Activated naive CD8-positive, alpha-beta T cell treated with anti-CD3 and anti-CD28 coated beads, Interleukin-2, amount 10 ng/mL, durations not matched to agents 7 days and 5 days (primary cell): ENCODE results near the gene NUPR2. TPM values are rescaled to one million over a fixed set of nuclear protein-coding genes. Genes with fewer than 3 reads are reported as not detected.
"Not testable (repeated sequence)": the region's sequence is repeated elsewhere in the genome, so short reads cannot be mapped to it uniquely, and the experiment has no call there.

Experiments
- ATAC-seq: fragments of 150-1000 bp; cut with Tn5 transposase; one replicate; pipeline ENCODE4 v1.10.0; 2021; ENCODE audit warnings: low read depth, moderate library complexity
- POLR2A ChIA-PET: fragments of 350-600 bp; sonication (Branson Sonifier 250); formaldehyde crosslinking; loops from one replicate; lab custom pipeline; 2021; ENCODE audit warnings: antibody characterized with exemption; lab: Charles Lee
- DNase-seq: peaks from one replicate; pipeline ENCODE4 v3.0.0; 2021
- H3K27ac Mint-ChIP-seq: one replicate; pipeline ENCODE4 v1.8.0; 2022; ENCODE audit warnings: mild to moderate bottlenecking, mixed read lengths
- H3K27me3 Mint-ChIP-seq: one replicate; pipeline ENCODE4 v1.8.0; 2022; ENCODE audit warnings: mild to moderate bottlenecking, moderate library complexity, mixed read lengths
- H3K36me3 Mint-ChIP-seq: one replicate; pipeline ENCODE4 v1.8.0; 2021; ENCODE audit warnings: mild to moderate bottlenecking, mixed read lengths
- H3K4me1 Mint-ChIP-seq: one replicate; pipeline ENCODE4 v1.8.0; 2021; ENCODE audit warnings: mixed read lengths
- H3K4me3 Mint-ChIP-seq: one replicate; pipeline ENCODE4 v1.8.0; 2022; ENCODE audit warnings: mild to moderate bottlenecking, moderate library complexity, mixed read lengths
- H3K9me3 Mint-ChIP-seq: one replicate; pipeline ENCODE4 v1.8.0; 2021; ENCODE audit warnings: mixed read lengths
- total RNA-seq, 2 experiments: library from RNA; stranded (reverse); gene quantifications; one replicate each; pipeline ENCODE4 v1.2.3, GENCODE V29; 2021

NUPR2 gene
- total RNA-seq, 2 experiments from 2014 or later: not detected

GRCh38 chr7:56079450-56080185, 36.6 kb downstream of the NUPR2 start:
- Mint-ChIP-seq H3K4me1 (no peaks in the 10 kb centered on the region), H3K9me3 (no peaks in the 10 kb centered on the region), H3K36me3 (peaks cover 6% of the 10 kb centered on the region), H3K27me3 (no peaks in the 10 kb centered on the region), H3K27ac (no peak overlapping the region), H3K4me3 (no peak overlapping the region)
- ATAC-seq: no peak
- POLR2A ChIA-PET: interaction anchor here (0.7 kb wide), 1 partner anchor 14 kb away, joined by 3 read pairs; no protein-coding TSS in a partner anchor
- DNase-seq: peak; percentile 8

- Mint-ChIP-seq H3K4me3 (no peak overlapping the region), H3K27ac (no peak overlapping the region), H3K36me3 (peaks cover 4% of the 10 kb centered on the region), H3K27me3 (no peaks in the 10 kb centered on the region), H3K9me3 (no peaks in the 10 kb centered on the region), H3K4me1 (peaks cover 5% of the 10 kb centered on the region)
- POLR2A ChIA-PET: no interaction called here
- DNase-seq (peak; percentile 16), ATAC-seq (no peak)
Observed at GRCh38 chr7:56078196-56078595, 38.0 kb downstream of the NUPR2 start.

GRCh38 chr7:56077681-56078080, 38.5 kb downstream of the NUPR2 start:
- Mint-ChIP-seq H3K4me1 (peaks cover 5% of the 10 kb centered on the region), H3K4me3 (no peak overlapping the region), H3K36me3 (peaks cover 4% of the 10 kb centered on the region), H3K27me3 (no peaks in the 10 kb centered on the region), H3K27ac (no peak overlapping the region), H3K9me3 (no peaks in the 10 kb centered on the region)
- POLR2A ChIA-PET: no interaction called here
- ATAC-seq (no peak), DNase-seq (peak; percentile 7)

GRCh38 chr7:56074371-56074791, 41.8 kb downstream of the NUPR2 start:
- H3K27me3 Mint-ChIP-seq: no peaks in the 10 kb centered on the region
- H3K4me3 Mint-ChIP-seq: no peak overlapping the region
- H3K9me3 Mint-ChIP-seq: no peaks in the 10 kb centered on the region
- DNase-seq: peak; percentile 67
- H3K27ac Mint-ChIP-seq: no peak overlapping the region
- peaks cover 5% of the 10 kb centered on the region for H3K4me1 Mint-ChIP-seq
- H3K36me3 Mint-ChIP-seq: peaks cover 10% of the 10 kb centered on the region
- POLR2A ChIA-PET: no interaction called here
- peak; percentile 80 for ATAC-seq

GRCh38 chr7:56066376-56066775, 49.8 kb downstream of the NUPR2 start:
- H3K27ac Mint-ChIP-seq, POLR2A ChIA-PET, H3K27me3 Mint-ChIP-seq, H3K4me3 Mint-ChIP-seq, DNase-seq, ATAC-seq, H3K9me3 Mint-ChIP-seq: not testable (repeated sequence)
- peaks cover 34% of the 10 kb centered on the region for H3K36me3 Mint-ChIP-seq
- peaks cover 23% of the 10 kb centered on the region for H3K4me1 Mint-ChIP-seq

Other genes starting within 250 kb of the NUPR2 start
- gene ZNF713, start 229.0 kb downstream of the NUPR2 start, total RNA-seq: 1 to 10 TPM; 1.2 to 1.8 TPM
- 10 to 100 TPM; 12.3 to 15.3 TPM for gene MRPS17, start 164.5 kb downstream of the NUPR2 start, total RNA-seq
- 10 to 100 TPM; 29.6 to 32.6 TPM for gene NIPSNAP2, start 151.8 kb downstream of the NUPR2 start, total RNA-seq
- gene PSPH, start 65.0 kb downstream of the NUPR2 start, total RNA-seq: 10 to 100 TPM in 1 of 2 experiments, 1 to 10 TPM in 1; 7.9 to 10.1 TPM
- gene CCT6A, start 64.7 kb downstream of the NUPR2 start, total RNA-seq: 100 to 1,000 TPM in 1 of 2 experiments, 10 to 100 TPM in 1; 94.9 to 102 TPM
- gene SUMF2, start 52.1 kb downstream of the NUPR2 start, total RNA-seq: 100 to 1,000 TPM; 147 to 156 TPM
- 1 to 10 TPM; 2.3 to 2.4 TPM for gene PHKG1, start 23.5 kb downstream of the NUPR2 start, total RNA-seq
- gene CHCHD2, start 9.9 kb downstream of the NUPR2 start, total RNA-seq: 100 to 1,000 TPM; 354 to 370 TPM